Mesenteric fat pad (tissue), 1 donor: ENCODE data around the gene TSSK2. TPM values are rescaled to one million over a fixed set of nuclear protein-coding genes. Genes with fewer than 3 reads are reported as not detected.
"Not testable (repeated sequence)": the region's sequence is repeated elsewhere in the genome, so short reads cannot be mapped to it uniquely, and the experiment has no call there.

Experiments used
- DNase-seq: peaks from one replicate; pipeline ENCODE4 v3.0.0-alpha.2; 2020; ENCODE audit warnings: low spot score
- long read RNA-seq: library from polyadenylated mRNA; unstranded; transcript quantifications from one replicate; pipeline ENCODE4 v2.0.0, GENCODE V29; 2020
- total RNA-seq: library from RNA; stranded (reverse); fragmentation: NEBNext Ultra II Directional; extraction: Animal tissue kit (Norgen Biotek cat#: 25700); gene quantifications from one replicate; pipeline ENCODE4 v1.2.1, GENCODE V29; 2021
- donor health status: DM: yes; HTN: yes; CAD: no.

Gene TSSK2
- total RNA-seq = not detected
- long read RNA-seq = 0 reads

DNA sequence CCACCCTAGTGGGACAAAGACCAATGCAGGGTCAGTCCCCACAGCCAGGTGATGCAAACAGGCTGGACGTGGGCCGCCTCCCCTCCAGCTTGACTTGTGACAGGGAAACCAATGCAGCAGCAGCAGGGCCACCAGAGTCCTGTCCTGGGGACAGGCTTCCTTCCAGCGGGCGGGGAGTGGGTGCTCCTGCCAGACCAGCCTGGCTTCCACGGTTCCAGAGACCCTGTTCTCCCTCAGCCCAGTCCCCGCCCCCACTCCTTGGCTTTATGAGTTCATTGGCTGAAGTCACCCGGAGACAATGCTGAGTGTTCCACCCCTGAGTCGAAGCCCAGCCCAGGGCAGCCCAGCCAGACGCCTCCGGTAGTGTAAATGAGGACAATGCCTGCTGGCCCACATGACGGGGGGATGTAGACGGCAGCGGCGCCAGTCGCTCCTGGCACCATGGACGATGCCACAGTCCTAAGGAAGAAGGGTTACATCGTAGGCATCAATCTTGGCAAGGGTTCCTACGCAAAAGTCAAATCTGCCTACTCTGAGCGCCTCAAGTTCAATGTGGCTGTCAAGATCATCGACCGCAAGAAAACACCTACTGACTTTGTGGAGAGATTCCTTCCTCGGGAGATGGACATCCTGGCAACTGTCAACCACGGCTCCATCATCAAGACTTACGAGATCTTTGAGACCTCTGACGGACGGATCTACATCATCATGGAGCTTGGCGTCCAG lies at the start of gene TSSK2:
TSSK2 (plus strand) TSS at position 350 of the 726 bp plus-strand sequence; CDS start at position 442, 92 bp downstream.
- no peak for DNase-seq

DNA sequence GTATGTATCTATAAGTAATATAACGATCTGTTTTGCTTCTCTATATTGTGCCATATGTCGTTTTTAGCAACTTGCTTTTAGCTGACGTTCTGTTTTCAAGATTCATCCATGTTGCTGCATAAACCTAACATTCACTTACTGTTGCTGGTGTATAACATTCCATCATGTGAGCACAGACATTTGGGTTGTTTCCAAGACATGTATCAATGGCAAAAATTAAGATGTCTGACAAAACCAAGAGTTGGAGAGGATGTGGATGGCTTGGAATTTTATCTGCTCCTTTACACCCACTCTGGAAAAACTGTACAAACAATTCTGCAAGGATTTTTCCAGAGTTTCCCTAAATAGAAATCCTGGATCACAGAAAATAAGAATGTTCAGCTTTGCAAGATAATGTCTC lies 49.8 kb upstream of the TSSK2 start:
- DNase-seq = no peak

DNA sequence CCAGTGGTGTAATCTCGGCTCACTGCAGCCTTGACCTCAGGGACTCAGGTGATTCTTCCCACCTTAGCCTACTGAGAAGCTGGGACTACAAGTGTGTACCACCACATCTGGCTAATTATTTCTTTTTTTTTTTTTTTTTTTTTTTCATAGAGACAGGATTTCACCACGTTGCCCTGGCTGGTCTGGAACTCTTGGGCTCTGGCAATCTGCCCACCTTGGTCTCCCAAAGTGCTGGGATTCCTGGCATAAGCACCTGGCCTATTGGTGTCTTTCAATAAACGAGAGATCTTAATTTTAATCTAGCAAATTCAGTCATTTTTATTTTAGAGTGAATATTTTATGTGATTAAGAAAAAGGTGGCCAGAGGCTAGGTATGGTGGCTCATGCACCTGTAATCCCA lies 49.0 kb upstream of the TSSK2 start:
- no peak for DNase-seq

DNA sequence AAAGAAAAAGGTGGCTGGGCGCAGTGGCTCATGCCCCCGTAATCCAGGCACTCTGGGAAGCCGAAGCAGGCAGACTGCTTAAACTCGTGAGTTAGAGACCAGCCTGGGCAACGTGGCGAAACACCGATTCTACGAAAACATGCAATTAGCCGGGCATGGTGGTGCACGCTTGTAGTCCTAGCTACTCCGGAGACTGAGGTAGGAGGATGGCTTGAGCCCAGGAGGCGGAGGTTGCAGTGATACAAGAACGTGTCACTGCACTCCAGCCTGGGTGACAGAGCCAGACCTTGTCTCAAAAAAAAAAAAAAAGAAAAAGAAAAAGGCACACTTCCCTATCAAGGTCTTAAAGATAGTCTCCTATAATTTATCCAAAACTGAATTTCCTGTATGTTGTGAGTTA lies 48.3 kb upstream of the TSSK2 start:
- DNase-seq = no peak

DNA sequence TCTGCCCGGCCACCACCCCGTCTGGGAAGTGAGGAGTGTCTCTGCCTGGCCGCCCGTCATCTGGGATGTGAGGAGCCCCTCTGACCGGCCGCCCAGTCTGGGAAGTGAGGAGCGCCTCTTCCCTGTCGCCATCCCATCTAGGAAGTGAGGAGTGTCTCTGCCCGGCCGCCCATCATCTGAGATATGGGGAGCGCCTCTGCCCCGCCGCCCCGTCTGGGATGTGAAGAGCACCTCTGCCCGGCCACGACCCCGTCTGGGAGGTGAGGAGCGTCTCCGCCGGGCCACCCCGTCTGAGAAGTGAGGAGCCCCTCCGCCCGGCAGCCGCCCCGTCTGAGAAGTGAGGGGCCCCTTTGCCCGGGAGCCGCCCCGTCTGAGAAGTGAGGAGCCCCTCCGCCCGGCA lies 47.0 kb upstream of the TSSK2 start:
- DNase-seq = not testable (repeated sequence)

DNA sequence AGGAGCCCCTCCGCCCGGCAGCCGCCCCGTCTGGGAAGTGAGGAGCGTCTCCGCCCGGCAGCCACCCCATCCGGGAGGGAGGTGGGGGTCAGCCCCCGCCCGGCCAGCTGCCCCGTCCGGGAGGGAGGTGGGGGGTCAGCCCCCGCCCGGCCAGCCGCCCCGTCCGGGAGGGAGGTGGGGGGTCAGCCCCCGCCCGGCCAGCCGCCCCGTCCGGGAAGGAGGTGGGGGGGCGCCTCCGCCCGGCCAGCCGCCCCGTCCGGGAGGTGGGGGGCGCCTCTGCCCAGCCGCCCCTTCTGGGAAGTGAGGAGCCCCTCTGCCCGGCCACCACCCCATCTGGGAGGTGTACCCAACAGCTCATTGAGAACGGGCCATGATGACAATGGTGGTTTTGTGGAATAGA lies 46.5 kb upstream of the TSSK2 start:
- DNase-seq = not testable (repeated sequence)

DNA sequence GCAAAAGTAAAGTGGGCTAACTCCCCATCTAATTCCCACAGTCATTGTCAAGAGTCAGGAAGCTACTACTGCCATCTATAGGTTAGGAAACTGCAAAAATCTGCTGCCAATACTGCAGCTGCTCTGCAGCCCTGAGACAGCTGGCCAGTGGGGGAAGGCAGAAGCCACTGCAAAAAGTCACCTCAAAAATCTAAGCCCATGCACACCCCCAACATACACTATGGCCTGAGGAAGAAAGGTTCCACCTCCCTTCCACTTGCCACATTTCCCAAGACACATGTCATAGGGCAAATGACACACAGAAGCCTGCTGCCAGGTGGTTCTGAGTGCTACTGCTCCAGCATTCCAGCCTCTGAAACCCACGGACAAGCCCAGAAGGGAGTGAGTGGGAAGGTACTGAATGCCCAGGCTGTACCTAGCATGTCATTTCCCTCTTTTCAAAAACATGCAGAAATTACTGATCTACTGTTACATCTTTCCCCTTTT lies 45.8 kb upstream of the TSSK2 start:
- DNase-seq = no peak

DNA sequence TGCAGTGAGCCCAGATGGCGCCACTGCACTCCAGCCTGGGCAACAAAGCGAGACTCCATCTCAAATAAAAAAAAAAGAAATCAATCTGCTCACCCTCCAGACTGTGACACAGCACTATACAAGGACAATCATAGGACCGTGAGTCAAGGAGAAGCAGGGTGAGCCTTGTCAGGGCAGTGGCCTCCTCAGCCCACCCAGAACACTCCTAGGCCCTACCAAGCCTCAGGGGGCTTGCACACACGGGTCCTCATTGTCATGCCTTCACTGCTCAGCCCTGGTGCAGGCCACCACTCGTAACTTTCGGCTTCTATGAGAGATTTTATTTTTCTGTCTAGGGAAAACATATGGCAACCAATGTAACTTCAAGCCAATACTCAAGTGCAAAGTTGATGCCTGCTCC lies 44.7 kb upstream of the TSSK2 start:
- no peak for DNase-seq

DNA sequence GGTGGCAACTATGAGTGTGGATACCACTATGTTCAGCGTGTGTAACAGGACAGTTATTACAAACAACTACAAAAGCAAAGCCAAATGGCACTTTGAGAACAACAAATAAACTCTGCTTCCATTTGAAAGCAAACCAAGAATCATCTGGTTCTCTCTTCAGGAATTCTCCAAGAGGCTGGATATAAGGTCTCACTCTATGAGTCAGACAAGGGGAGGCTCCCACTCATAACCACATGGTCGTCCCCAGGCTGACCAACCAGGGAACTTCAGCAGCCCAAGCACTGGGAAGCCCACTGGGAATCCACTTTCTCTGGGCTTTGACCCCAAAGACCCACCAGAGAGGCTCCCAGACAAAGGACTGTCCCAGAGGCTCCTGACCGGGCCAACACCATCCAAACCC lies 44.2 kb upstream of the TSSK2 start:
- DNase-seq = no peak

DNA sequence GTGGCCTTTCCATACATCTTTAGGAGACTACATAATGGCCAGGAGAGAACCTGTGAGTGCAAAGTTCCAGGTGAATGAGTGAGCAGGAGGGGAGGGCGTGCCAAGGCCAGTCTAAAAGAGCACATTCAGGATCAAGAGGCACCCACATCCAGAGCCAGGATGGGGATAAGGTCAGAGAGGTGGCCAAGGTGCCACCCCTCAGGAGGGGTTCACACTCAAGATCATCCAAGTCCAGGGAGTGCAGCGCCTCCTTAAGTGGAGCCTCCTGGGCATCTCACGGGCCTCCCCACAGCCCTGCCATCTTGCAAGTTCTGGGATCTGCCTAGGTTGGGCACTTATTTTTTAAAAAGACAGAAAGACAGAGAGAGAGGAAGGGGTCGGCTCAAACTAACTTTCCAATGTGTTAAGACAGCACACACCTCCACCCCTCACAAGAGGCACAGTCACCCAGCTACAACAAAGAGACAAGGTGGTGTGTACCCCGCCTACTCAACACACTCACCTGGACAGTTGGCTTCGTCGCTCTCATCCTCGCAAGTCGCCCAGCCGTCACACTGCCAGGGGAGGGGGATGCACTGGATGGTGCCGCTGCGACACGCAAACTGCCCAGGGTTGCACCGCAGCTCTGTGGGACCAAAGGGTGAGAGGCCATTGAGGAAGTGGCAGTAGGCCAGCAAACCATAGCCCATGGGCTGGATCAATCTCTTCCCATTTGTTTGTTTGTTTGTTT lies 42.1 kb upstream of the TSSK2 start:
- no peak for DNase-seq

DNA sequence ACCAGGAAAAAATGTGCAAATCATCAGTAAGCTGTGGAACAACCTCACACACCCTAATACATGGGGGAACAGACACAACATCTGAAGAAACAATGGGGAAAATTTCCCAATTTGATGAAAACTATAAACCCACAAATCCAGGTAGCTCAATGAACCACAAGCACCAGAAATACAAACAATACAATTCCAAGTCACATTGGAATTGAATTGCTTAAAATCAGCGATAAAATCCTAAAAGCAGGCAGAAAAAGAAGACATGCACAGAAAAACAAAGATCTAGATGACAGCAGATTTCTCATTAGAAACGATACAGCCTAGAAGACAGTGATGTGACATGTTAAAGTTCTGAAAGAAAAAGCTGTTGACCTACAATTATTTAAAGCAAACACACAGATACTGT lies 40.9 kb upstream of the TSSK2 start:
- no peak for DNase-seq

DNA sequence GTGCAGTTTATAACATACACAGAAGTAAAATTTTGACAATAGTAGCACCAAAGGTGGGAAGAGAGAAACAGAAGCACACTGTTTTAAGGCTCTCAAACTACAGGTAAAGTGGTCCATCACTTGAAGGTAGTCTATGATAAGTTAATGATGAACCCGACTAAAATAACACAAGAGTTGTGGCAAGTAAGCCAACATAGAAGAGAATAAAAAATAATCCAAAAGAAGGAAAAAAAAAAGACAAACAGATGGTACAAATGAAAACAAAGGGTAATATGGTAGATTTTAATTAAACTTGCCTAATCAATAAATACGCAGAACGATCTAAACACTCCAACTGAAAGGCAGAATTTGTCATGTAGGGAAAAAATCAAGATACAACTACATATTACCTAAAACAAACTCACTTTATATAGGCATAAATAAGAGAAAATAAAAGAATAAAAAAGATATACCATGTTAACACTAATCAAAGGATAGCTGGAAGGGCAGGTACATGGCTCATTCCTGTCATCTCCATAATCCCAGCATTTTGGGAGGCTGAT lies 40.5 kb upstream of the TSSK2 start:
- DNase-seq = no peak

DNA sequence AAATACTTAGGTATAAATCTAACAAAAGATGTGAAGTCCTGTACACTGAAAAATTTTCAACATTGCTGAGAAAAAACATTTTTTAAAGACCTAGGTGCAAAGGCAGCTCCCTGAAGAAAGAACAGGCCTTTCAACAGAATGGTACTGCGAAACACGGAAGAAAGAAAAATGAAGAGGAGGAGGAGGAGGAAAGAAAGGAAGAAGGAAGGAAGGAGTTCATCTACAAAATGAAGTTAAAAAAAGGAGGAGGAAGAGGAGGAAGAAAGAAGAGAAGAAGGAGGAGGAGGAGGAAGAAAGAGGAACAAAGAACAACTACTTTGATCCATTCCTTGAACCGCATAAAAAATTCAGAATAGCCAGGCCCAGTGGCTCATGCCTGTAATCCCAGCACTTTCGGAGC lies 38.4 kb upstream of the TSSK2 start:
- DNase-seq = no peak

DNA sequence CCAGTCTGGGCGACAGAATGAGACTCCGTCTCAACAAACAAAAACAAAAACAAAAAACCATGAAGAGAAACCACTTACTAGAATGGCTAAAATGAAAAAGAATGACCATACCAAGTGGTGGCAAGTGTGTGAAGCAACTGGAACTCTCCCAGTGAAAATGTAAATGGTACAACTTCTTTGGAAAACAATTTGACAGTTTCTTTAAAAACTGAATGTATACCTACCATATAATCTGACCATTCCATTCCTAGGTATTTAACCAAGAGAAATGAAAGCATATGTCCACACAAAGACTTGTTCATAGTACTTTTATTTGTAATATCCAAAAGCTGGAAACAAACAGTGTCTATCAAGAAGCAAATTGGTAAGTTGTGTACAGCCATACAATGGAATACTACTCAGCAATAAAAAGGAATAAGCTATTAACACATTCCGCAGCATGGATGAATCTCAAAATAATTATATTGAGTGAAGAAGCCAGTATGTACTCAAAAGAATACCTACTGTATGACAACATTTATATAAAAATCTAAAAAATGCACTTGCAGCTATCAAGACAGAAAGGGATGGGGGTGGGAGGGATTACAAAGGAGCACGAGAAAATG lies 36.6 kb upstream of the TSSK2 start:
- no peak for DNase-seq

DNA sequence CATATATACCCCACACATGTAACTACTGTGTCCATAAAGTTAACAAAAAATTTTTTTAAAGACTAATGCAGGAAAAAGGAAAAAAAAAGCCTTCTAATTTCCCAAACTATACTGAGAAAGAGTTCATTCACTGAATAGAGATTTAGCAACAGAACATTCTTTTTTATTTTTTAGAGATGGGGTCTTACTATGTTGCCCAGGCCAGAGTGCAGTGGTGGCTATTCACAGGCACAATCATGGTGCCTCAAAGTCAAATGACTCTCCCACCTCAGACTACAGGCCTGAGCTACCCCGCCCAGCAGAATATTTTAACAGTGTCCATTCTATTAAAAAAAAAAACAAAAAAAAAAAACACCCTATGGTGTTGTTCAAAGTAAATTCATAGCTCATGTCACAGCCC lies 34.6 kb upstream of the TSSK2 start:
- DNase-seq = no peak

DNA sequence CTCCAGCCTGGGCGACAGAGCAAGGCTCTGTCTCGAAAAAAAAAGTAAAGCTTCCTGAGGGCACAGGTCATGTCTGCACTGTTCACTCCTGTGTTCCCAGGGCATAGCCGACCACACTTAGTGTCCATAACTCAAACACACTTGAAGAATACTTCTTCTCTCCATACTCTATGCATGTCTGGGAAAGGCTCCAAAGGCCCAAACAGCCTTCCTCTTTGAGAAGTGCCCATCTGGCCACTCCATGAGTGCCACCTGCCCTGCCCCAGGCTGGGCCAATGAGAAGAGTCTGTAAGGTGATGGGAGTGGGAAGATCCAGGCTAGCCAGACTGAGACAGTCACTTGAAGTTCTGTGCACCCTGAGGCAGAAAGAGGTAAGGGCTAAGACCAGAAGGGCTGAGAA lies 33.6 kb upstream of the TSSK2 start:
- no peak for DNase-seq

DNA sequence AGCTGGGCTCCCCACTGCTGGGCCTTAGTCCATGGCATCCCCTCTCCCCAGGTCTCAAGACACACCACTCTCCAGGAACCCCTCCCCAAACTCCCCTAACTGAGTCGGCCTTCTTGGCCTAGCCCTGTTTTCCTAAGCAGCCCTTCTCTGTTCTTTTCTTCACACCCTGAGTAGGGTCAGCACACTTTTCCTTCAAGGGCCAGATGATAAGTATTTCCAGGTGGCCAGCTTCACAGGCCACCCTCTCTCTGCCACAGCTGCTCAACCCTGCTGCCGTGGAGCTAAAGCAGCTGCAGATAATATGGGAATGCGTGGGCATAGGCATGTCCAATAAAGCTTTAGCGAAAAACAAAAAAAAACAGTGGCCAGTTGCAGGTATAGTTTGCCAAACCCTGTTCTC lies 33.0 kb upstream of the TSSK2 start:
- DNase-seq = no peak

DNA sequence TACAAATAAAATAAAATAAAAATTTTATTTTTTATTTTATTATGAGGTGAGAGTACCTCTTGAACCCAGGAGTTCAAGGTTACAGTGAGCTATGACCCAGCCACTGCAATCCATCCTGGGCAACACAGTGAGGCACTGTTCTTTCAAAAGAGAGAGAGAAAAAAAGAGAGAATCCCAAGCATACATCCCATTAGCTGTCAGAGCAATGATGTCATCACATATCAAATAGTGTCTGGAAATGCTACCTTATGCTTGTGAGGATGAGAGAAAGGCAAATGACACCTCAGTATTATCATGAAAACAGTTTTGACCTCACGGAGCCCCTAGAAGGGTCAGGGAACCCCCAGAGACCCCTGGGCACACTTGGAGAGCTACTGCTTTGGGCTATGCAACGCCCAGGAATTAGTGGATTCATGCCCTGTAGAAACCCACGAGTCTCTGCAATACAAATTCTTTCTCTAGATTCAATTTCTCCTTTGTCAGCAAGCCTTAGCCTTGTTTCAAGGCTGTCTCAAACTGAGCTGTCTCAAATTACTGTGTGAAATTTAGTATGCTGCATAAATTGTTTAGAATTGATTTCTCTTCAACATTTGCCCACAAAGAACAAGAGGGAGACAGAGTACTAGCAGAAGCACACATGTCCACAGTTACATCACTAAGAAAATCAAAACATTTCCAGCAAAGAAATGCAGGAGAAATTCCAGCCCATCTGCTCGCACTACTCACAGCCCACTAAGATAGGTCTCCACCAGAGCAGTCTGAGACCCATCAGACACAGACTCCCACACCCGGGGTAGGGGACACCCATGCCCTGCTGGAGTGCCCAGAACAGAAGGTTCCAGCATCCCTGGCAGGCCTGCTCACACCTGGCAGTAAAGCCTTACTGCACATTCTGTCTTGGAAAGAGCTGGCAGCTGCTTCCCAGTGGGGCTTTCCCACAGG lies 27.0 kb upstream of the TSSK2 start:
- no peak for DNase-seq

DNA sequence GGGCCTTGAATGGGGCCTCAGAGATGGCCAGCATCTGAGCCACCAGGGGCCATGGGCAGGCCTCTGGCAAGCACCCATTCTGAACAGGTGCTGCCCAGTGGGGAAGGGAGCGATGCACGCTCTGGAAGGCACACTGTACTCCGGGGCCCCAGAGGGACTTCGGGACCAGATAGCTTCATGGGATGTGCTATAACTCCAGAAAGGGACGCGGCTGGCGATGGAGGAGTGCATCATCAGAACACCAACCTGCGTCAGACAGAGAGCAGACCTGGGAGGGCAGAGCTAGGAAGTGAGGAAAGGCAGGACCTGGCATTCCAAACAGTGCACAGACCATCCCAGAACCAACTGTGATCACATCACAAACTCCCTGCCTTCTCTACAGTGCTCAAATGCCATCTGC lies 25.7 kb upstream of the TSSK2 start:
- DNase-seq = peak; percentile 81

DNA sequence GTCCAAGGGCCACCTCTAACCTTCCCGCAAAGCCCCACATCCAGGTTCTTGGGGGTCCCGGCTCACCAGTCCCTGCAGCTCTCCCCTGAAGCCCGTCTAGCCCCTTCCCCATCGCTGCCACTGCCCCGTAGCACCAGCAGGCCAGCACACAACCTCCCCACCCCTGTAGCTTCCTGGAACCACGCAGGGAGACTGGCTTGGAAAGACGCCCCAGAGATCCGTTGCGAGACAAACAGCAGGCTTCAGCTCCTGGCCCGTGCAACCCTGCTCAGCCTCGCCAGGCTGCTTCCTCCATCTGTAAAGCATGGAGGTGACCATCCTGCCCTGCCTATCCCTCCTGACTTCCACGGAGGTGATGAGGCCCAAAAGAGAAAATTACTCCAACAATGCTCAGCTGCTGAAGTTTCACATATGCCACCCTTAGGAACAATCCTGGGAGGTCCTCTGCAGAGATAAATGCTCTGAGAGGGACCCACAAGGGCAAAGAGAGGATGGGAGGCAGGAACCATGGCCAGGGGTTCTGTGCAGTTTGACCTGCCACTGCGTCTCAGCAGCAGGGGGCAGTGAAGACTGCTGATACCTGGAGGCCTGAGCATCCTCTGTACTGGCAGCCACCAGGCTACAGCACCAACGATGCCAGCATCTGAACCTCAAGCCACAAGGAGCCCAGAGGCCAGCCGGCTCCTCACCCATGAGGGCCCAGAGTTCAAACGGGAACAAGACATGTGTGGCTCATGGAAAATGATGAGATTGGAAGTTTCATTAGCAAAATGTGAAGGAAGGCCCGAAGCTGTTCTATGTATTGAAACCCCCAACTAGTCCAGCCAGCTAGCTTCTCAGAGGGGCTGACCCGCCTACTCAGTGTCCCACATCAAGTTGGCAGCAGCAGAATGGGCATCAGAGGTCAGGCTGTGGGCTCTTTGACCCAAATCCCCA lies 25.0 kb upstream of the TSSK2 start:
- DNase-seq = peak; percentile 75
